Astrocyte (in vitro differentiated cells and primary cell): ENCODE results near the gene SLC10A4.

Source experiments
- CTCF ChIP-seq: IDR thresholded peaks from 2 replicates; pipeline ENCODE4 v1.5.1; 2011; ENCODE audit warnings: low read depth, mild to moderate bottlenecking, inconsistent platforms, low read length, moderate library complexity; ENCODE audit not compliant: insufficient read depth
- EZH2 ChIP-seq: IDR thresholded peaks from 2 replicates; pipeline ENCODE4 v1.6.1; 2012; ENCODE audit warnings: mild to moderate bottlenecking, low read length, inconsistent platforms; ENCODE audit not compliant: insufficient read depth

- TF ChIP-seq CTCF, result no peak
- TF ChIP-seq EZH2, result no peak
Observed at GRCh38 chr4:48462363-48462762, 20.8 kb upstream of the SLC10A4 start.
